Peyer's patch (tissue), 4 donors: ENCODE results near the gene PPP2R3A.

Source experiments
- POLR2A ChIP-seq, 2 donors: fragments of 450-650 bp; IDR thresholded peaks; one replicate each; pipeline ENCODE4 v1.5.1; 2017; ENCODE audit warnings: antibody characterized with exemption in 2 of 2, mild to moderate bottlenecking in 2 of 2, moderate library complexity in 2 of 2
- TF ChIP-seq, protein P1 (sequence below), 6 experiments: fragments of 450-650 bp in 4 of 6; fragments of 200-600 bp in 2 of 6; sonication (generic) in 1 of 6; IDR thresholded peaks; one replicate each; pipeline ENCODE4 v1.5.1; 2017 to 2019; ENCODE audit warnings: antibody characterized with exemption in 6 of 6, mild to moderate bottlenecking in 3 of 6, moderate library complexity in 1 of 6

DNA sequence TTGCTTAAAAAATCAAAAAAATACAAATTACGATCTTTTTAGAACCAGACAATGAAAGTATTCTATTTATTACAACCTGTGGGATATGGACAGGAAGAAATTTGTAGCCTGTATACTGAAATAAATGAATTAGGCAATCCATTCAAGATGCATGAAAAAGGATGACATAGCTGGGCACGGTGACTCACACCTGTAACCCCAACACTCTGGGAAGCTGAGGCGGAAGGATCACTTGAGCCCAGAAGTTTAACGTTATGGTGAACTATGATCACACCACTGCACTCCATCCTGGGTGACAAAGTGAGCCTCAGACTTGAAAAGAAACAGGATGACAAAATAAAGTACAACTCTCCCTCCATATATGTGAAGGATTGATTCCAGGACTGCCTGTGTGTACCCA, 156.5 kb downstream of the PPP2R3A start:
- TF ChIP-seq, protein P1, sequence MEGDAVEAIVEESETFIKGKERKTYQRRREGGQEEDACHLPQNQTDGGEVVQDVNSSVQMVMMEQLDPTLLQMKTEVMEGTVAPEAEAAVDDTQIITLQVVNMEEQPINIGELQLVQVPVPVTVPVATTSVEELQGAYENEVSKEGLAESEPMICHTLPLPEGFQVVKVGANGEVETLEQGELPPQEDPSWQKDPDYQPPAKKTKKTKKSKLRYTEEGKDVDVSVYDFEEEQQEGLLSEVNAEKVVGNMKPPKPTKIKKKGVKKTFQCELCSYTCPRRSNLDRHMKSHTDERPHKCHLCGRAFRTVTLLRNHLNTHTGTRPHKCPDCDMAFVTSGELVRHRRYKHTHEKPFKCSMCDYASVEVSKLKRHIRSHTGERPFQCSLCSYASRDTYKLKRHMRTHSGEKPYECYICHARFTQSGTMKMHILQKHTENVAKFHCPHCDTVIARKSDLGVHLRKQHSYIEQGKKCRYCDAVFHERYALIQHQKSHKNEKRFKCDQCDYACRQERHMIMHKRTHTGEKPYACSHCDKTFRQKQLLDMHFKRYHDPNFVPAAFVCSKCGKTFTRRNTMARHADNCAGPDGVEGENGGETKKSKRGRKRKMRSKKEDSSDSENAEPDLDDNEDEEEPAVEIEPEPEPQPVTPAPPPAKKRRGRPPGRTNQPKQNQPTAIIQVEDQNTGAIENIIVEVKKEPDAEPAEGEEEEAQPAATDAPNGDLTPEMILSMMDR (IDR thresholded peaks at IDR 0.05) = no peak
- no peak for TF ChIP-seq POLR2A (IDR thresholded peaks at IDR 0.05)
